ENCODE results near the gene NDRG4. TPM values are rescaled to one million over a fixed set of nuclear protein-coding genes. Genes with fewer than 3 reads are reported as not detected.

NDRG4 gene
- total and polyA plus RNA-seq, 2 experiments from 2014 or later, result 16.3 to 32.1 TPM

DNA sequence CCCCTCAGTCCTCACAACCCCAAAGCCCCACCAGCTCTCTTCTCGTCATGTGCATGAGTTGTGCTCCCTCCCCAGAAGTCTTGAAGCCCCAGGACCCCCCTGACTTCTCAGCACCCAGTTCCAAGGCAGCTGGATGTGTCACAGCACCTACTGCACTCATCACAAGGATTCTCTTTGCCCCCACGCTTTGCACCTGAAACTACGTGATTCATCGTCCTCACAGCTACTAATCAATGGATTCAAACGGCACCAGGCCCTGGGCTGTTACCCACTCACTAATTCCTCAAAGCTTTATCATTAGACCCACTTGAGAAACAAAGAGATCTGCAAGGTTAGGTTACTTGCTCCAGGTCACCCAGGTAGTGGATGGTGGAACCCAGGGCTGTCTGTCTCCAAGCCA is 45.1 kb upstream of the NDRG4 start:
- no peak overlapping the region for H3K4me3 Mint-ChIP-seq
- no peaks in the 10 kb centered on the region for H3K9me2 ChIP-seq (ENCODE audit: insufficient read depth)
- H3K36me3 Mint-ChIP-seq (ENCODE audit: low read depth), result no peaks in the 10 kb centered on the region
- H3K27ac ChIP-seq (ENCODE audit: low read depth), result no peak overlapping the region
- no peaks in the 10 kb centered on the region for H3K9me3 Mint-ChIP-seq
- no peak overlapping the region for H3K27ac Mint-ChIP-seq
- no peaks in the 10 kb centered on the region for H3K4me1 ChIP-seq (ENCODE audit: insufficient read depth)
- H3K4me3 ChIP-seq, result no peak overlapping the region
- H4K20me1 ChIP-seq (replicated peaks; ENCODE audit: insufficient read depth), result no peaks in the 10 kb centered on the region
- H3K79me2 ChIP-seq (replicated peaks; ENCODE audit: insufficient read depth), result no peaks in the 10 kb centered on the region
- no peaks in the 10 kb centered on the region for H3K36me3 ChIP-seq (ENCODE audit: insufficient read depth)
- peaks cover 6% of the 10 kb centered on the region for H3K27me3 Mint-ChIP-seq (ENCODE audit: insufficient read depth, low read depth, poor library complexity)
- no peak for ATAC-seq
- no peak overlapping the region for H3K4me2 ChIP-seq
- H3F3A ChIP-seq (replicated peaks; ENCODE audit: low read depth), result no peaks in the 10 kb centered on the region
- H3K4me1 Mint-ChIP-seq, result peaks cover 2% of the 10 kb centered on the region; the same call in 1 of the 3 replicates
- TF ChIP-seq EZH2phosphoT487 (IDR thresholded peaks at IDR 0.05; ENCODE audit: unreplicated experiment) (no peak), POLR2AphosphoS5 (IDR thresholded peaks at IDR 0.05; ENCODE audit: low read depth) (no peak)
- TF ChIP-seq, protein P1, sequence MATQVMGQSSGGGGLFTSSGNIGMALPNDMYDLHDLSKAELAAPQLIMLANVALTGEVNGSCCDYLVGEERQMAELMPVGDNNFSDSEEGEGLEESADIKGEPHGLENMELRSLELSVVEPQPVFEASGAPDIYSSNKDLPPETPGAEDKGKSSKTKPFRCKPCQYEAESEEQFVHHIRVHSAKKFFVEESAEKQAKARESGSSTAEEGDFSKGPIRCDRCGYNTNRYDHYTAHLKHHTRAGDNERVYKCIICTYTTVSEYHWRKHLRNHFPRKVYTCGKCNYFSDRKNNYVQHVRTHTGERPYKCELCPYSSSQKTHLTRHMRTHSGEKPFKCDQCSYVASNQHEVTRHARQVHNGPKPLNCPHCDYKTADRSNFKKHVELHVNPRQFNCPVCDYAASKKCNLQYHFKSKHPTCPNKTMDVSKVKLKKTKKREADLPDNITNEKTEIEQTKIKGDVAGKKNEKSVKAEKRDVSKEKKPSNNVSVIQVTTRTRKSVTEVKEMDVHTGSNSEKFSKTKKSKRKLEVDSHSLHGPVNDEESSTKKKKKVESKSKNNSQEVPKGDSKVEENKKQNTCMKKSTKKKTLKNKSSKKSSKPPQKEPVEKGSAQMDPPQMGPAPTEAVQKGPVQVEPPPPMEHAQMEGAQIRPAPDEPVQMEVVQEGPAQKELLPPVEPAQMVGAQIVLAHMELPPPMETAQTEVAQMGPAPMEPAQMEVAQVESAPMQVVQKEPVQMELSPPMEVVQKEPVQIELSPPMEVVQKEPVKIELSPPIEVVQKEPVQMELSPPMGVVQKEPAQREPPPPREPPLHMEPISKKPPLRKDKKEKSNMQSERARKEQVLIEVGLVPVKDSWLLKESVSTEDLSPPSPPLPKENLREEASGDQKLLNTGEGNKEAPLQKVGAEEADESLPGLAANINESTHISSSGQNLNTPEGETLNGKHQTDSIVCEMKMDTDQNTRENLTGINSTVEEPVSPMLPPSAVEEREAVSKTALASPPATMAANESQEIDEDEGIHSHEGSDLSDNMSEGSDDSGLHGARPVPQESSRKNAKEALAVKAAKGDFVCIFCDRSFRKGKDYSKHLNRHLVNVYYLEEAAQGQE (IDR thresholded peaks at IDR 0.05; ENCODE audit: unreplicated experiment), result no peak
- H3K27me3 ChIP-seq (ENCODE audit: insufficient read depth), result no peaks in the 10 kb centered on the region
- DNase-seq (ENCODE audit: low spot score), result no peak
- H2AFZ ChIP-seq, result no peak overlapping the region

DNA sequence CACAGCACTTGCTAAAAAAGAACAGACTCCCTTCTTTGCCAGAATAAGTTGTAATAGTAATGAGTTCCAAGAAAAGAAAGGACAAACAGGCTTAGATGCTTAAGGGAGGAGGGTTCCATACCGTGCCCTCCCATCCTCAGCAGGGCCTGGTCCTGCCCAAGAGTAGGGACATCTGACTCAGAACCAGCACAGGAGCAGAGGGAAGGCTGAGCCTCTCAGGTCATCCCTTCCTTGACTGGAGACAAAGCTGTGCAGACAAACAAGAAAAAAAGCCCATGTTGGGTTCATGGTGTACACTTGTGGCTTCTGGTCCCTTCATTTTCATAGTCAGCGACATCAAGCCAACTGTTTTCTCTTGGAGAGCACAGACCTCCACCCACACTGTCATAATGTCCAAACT is 44.2 kb upstream of the NDRG4 start:
- no peak overlapping the region for H3K27ac Mint-ChIP-seq
- no peak overlapping the region for H2AFZ ChIP-seq
- no peak for ATAC-seq
- TF ChIP-seq EZH2phosphoT487 (IDR thresholded peaks at IDR 0.05; ENCODE audit: unreplicated experiment) (no peak), JUNB (IDR thresholded peaks at IDR 0.05; ENCODE audit: unreplicated experiment) (no peak), ZNF114 (CRISPR knock-in tag; IDR thresholded peaks at IDR 0.05) (no peak), NANOG (IDR thresholded peaks at IDR 0.05; ENCODE audit: borderline replicate concordance) (no peak), CREB1 (CRISPR knock-in tag; IDR thresholded peaks at IDR 0.05; ENCODE audit: low read depth) (no peak), POLR2AphosphoS5 (IDR thresholded peaks at IDR 0.05; ENCODE audit: low read depth) (no peak)
- TF ChIP-seq, protein P2, sequence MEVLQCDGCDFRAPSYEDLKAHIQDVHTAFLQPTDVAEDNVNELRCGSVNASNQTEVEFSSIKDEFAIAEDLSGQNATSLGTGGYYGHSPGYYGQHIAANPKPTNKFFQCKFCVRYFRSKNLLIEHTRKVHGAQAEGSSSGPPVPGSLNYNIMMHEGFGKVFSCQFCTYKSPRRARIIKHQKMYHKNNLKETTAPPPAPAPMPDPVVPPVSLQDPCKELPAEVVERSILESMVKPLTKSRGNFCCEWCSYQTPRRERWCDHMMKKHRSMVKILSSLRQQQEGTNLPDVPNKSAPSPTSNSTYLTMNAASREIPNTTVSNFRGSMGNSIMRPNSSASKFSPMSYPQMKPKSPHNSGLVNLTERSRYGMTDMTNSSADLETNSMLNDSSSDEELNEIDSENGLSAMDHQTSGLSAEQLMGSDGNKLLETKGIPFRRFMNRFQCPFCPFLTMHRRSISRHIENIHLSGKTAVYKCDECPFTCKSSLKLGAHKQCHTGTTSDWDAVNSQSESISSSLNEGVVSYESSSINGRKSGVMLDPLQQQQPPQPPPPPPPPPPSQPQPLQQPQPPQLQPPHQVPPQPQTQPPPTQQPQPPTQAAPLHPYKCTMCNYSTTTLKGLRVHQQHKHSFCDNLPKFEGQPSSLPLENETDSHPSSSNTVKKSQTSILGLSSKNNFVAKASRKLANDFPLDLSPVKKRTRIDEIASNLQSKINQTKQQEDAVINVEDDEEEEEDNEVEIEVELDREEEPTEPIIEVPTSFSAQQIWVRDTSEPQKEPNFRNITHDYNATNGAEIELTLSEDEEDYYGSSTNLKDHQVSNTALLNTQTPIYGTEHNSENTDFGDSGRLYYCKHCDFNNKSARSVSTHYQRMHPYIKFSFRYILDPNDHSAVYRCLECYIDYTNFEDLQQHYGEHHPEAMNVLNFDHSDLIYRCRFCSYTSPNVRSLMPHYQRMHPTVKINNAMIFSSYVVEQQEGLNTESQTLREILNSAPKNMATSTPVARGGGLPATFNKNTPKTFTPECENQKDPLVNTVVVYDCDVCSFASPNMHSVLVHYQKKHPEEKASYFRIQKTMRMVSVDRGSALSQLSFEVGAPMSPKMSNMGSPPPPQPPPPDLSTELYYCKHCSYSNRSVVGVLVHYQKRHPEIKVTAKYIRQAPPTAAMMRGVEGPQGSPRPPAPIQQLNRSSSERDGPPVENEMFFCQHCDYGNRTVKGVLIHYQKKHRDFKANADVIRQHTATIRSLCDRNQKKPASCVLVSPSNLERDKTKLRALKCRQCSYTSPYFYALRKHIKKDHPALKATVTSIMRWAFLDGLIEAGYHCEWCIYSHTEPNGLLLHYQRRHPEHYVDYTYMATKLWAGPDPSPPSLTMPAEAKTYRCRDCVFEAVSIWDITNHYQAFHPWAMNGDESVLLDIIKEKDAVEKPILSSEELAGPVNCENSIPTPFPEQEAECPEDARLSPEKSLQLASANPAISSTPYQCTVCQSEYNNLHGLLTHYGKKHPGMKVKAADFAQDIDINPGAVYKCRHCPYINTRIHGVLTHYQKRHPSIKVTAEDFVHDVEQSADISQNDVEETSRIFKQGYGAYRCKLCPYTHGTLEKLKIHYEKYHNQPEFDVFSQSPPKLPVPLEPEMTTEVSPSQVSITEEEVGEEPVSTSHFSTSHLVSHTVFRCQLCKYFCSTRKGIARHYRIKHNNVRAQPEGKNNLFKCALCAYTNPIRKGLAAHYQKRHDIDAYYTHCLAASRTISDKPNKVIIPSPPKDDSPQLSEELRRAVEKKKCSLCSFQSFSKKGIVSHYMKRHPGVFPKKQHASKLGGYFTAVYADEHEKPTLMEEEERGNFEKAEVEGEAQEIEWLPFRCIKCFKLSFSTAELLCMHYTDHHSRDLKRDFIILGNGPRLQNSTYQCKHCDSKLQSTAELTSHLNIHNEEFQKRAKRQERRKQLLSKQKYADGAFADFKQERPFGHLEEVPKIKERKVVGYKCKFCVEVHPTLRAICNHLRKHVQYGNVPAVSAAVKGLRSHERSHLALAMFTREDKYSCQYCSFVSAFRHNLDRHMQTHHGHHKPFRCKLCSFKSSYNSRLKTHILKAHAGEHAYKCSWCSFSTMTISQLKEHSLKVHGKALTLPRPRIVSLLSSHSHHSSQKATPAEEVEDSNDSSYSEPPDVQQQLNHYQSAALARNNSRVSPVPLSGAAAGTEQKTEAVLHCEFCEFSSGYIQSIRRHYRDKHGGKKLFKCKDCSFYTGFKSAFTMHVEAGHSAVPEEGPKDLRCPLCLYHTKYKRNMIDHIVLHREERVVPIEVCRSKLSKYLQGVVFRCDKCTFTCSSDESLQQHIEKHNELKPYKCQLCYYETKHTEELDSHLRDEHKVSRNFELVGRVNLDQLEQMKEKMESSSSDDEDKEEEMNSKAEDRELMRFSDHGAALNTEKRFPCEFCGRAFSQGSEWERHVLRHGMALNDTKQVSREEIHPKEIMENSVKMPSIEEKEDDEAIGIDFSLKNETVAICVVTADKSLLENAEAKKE (CRISPR knock-in tag; IDR thresholded peaks at IDR 0.05), result no peak
- TF ChIP-seq, protein P3, sequence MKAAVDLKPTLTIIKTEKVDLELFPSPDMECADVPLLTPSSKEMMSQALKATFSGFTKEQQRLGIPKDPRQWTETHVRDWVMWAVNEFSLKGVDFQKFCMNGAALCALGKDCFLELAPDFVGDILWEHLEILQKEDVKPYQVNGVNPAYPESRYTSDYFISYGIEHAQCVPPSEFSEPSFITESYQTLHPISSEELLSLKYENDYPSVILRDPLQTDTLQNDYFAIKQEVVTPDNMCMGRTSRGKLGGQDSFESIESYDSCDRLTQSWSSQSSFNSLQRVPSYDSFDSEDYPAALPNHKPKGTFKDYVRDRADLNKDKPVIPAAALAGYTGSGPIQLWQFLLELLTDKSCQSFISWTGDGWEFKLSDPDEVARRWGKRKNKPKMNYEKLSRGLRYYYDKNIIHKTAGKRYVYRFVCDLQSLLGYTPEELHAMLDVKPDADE (IDR thresholded peaks at IDR 0.05), result no peak
- TF ChIP-seq, protein P4, sequence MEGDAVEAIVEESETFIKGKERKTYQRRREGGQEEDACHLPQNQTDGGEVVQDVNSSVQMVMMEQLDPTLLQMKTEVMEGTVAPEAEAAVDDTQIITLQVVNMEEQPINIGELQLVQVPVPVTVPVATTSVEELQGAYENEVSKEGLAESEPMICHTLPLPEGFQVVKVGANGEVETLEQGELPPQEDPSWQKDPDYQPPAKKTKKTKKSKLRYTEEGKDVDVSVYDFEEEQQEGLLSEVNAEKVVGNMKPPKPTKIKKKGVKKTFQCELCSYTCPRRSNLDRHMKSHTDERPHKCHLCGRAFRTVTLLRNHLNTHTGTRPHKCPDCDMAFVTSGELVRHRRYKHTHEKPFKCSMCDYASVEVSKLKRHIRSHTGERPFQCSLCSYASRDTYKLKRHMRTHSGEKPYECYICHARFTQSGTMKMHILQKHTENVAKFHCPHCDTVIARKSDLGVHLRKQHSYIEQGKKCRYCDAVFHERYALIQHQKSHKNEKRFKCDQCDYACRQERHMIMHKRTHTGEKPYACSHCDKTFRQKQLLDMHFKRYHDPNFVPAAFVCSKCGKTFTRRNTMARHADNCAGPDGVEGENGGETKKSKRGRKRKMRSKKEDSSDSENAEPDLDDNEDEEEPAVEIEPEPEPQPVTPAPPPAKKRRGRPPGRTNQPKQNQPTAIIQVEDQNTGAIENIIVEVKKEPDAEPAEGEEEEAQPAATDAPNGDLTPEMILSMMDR (conservative IDR thresholded peaks at IDR 0.05; ENCODE audit: low read depth in 2 of 2), result no peak

More for the DNA sequence above, 44.2 kb upstream of the NDRG4 start:
- no peak overlapping the region for H3K4me2 ChIP-seq
- Mint-ChIP-seq H3K4me3 (no peak overlapping the region), H3K4me1 (peaks cover 2% of the 10 kb centered on the region; the same call in 1 of the 3 replicates), H3K27me3 (ENCODE audit: insufficient read depth, low read depth, poor library complexity) (peaks cover 4% of the 10 kb centered on the region), H3K36me3 (ENCODE audit: low read depth) (no peaks in the 10 kb centered on the region), H3K9me3 (no peaks in the 10 kb centered on the region)
- no peak overlapping the region for H3K4me3 ChIP-seq
- no peaks in the 10 kb centered on the region for H3K4me1 ChIP-seq (ENCODE audit: insufficient read depth)
- H3K9me2 ChIP-seq (ENCODE audit: insufficient read depth), result no peaks in the 10 kb centered on the region
- H3K27ac ChIP-seq (ENCODE audit: low read depth), result no peak overlapping the region
- H3F3A ChIP-seq (replicated peaks; ENCODE audit: low read depth), result no peaks in the 10 kb centered on the region
- no peaks in the 10 kb centered on the region for H3K79me2 ChIP-seq (replicated peaks; ENCODE audit: insufficient read depth)
- H3K36me3 ChIP-seq (ENCODE audit: insufficient read depth), result no peaks in the 10 kb centered on the region
- H4K20me1 ChIP-seq (replicated peaks; ENCODE audit: insufficient read depth), result no peaks in the 10 kb centered on the region
- DNase-seq (ENCODE audit: low spot score), result no peak
- H3K27me3 ChIP-seq (ENCODE audit: insufficient read depth), result peaks cover 1% of the 10 kb centered on the region; the same call in 1 of the 2 replicates
